NCI-H345 (cell line): ENCODE data around the gene IL10RA.
"Not testable (repeated sequence)": the region's sequence is repeated elsewhere in the genome, so short reads cannot be mapped to it uniquely, and the experiment has no call there.

Experiments used
- DNase-seq: peaks from one replicate; lab custom pipeline; 2025; lab: John Stamatoyannopoulos, UW

Gene IL10RA

GRCh38 chr11:117985953-117986887 lies at the start of gene IL10RA:
IL10RA (plus strand) TSS chr11:117986394; CDS start chr11:117986468, 74 bp downstream.
- peak; percentile 66 for DNase-seq

- peak; percentile 31 for DNase-seq
Observed at GRCh38 chr11:117936973-117937372, 49.2 kb upstream of the IL10RA start.

GRCh38 chr11:117940736-117941135 lies 45.5 kb upstream of the IL10RA start:
- DNase-seq, result no peak

GRCh38 chr11:117941163-117941707 lies 45.0 kb upstream of the IL10RA start:
- no peak for DNase-seq

- no peak for DNase-seq
Observed at GRCh38 chr11:117941976-117942654, 44.1 kb upstream of the IL10RA start.

- DNase-seq, result no peak
Observed at GRCh38 chr11:117944554-117944953, 41.6 kb upstream of the IL10RA start.

GRCh38 chr11:117945047-117945810 lies 41.0 kb upstream of the IL10RA start:
- no peak for DNase-seq

- DNase-seq, result no peak
Observed at GRCh38 chr11:117946156-117946841, 39.9 kb upstream of the IL10RA start.

GRCh38 chr11:117946842-117947526 lies 39.2 kb upstream of the IL10RA start:
- peak; percentile 86 for DNase-seq

- DNase-seq, result not testable (repeated sequence)
Observed at GRCh38 chr11:117947751-117948150, 38.4 kb upstream of the IL10RA start.

- not testable (repeated sequence) for DNase-seq
Observed at GRCh38 chr11:117948466-117948865, 37.7 kb upstream of the IL10RA start.

- DNase-seq, result no peak
Observed at GRCh38 chr11:117949062-117949461, 37.1 kb upstream of the IL10RA start.

GRCh38 chr11:117950301-117950700 lies 35.9 kb upstream of the IL10RA start:
- DNase-seq, result no peak

- no peak for DNase-seq
Observed at GRCh38 chr11:117950993-117951961, 34.9 kb upstream of the IL10RA start.

GRCh38 chr11:117953024-117953671 lies 33.0 kb upstream of the IL10RA start:
- no peak for DNase-seq

GRCh38 chr11:117958949-117959348 lies 27.2 kb upstream of the IL10RA start:
- DNase-seq, result no peak

- no peak for DNase-seq
Observed at GRCh38 chr11:117959438-117960149, 26.6 kb upstream of the IL10RA start.

- no peak for DNase-seq
Observed at GRCh38 chr11:117960406-117960805, 25.8 kb upstream of the IL10RA start.
